ENCODE measurements around the gene RNF182. TPM values are rescaled to one million over a fixed set of nuclear protein-coding genes. Genes with fewer than 3 reads are reported as not detected.

Gene RNF182
- total RNA-seq, 1 experiment from 2014 or later, result not detected

DNA sequence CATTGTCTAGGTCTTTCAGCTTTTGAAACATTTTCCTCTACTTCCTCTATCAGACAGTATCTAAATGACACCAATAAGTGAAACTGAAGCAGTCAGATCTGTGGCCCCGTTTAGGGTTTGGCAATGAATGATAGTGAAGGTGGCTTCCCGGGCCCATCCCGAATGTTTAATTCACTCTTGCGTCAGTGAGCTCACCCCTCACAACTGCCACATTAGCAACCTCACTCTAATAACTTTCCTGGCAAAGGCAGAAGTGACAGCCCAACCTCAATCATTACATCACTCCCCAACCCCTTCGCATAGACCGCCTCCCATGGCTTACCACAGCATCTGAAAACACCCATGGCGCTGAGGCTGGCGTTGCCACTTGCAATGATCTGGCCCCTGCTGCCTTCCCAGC lies 100.4 kb downstream of the RNF182 start:
- Mint-ChIP-seq H3K27me3 (ENCODE audit: insufficient read depth, unreplicated experiment) (peaks cover 29% of the 10 kb centered on the region), H3K27ac (ENCODE audit: low read depth, unreplicated experiment) (no peak overlapping the region), H3K4me3 (ENCODE audit: unreplicated experiment) (no peak overlapping the region), H3K36me3 (ENCODE audit: insufficient read depth, unreplicated experiment) (no peaks in the 10 kb centered on the region), H3K4me1 (ENCODE audit: insufficient read depth, unreplicated experiment) (no peaks in the 10 kb centered on the region), H3K9me3 (ENCODE audit: unreplicated experiment) (no peaks in the 10 kb centered on the region)
- intact Hi-C loops (cut with micrococcal nuclease), result no loop called here
- POLR2A ChIA-PET, result interaction anchor here (0.9 kb wide), 1 partner anchor 13 kb away, joined by 3 read pairs; no protein-coding TSS in a partner anchor
- no TSS peak for BruUV-seq (replicated peaks)
- no peak for DNase-seq (ENCODE audit: unreplicated experiment)
- CTCF ChIA-PET, result interaction anchor here (0.6 to 2.1 kb wide), 5 partner anchors 10 to 117 kb away, joined by 3 to 6 read pairs (median 4); no protein-coding TSS in a partner anchor
- TF ChIP-seq, protein P1, sequence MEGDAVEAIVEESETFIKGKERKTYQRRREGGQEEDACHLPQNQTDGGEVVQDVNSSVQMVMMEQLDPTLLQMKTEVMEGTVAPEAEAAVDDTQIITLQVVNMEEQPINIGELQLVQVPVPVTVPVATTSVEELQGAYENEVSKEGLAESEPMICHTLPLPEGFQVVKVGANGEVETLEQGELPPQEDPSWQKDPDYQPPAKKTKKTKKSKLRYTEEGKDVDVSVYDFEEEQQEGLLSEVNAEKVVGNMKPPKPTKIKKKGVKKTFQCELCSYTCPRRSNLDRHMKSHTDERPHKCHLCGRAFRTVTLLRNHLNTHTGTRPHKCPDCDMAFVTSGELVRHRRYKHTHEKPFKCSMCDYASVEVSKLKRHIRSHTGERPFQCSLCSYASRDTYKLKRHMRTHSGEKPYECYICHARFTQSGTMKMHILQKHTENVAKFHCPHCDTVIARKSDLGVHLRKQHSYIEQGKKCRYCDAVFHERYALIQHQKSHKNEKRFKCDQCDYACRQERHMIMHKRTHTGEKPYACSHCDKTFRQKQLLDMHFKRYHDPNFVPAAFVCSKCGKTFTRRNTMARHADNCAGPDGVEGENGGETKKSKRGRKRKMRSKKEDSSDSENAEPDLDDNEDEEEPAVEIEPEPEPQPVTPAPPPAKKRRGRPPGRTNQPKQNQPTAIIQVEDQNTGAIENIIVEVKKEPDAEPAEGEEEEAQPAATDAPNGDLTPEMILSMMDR (IDR thresholded peaks at IDR 0.05; ENCODE audit: unreplicated experiment), result no peak

DNA sequence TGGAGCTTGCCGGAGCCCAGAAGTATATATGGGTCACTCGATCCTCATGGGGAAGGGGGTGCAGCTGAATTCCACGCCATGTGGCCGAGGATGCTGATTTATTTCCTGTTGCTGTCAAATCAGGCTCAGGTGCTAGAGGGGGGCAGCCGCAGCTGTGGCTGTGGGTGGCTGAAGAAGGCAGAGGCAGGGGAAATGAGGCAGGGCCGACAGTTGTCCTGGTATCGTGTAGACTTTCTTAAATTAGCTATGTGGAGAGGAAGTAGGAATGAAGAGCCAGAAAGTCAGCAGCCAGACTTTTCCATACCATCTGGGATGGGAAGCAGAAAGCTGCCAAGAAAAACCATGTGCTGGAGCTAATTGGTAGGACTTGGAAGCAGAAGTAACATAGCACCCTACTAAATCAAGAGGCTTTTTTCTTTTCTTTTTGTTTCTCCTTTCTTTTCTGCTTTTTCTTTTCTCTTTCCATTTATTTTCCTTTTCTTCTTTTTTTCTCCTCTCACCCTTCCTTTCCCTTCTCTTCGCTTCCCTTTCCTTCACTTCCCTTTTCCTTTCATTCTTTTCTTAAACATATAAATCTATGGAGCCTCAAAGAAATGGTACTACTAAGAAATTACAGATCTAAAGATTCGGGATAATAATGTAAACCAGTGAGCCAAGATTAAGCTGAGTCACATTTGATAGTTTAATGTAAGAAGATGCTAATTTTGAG lies 102.2 kb downstream of the RNF182 start:
- peaks cover 43% of the 10 kb centered on the region for H3K27me3 Mint-ChIP-seq (ENCODE audit: insufficient read depth, unreplicated experiment)
- no peak overlapping the region for H3K4me3 Mint-ChIP-seq (ENCODE audit: unreplicated experiment)
- DNase-seq (ENCODE audit: unreplicated experiment), result no peak
- TF ChIP-seq, protein P1 (IDR thresholded peaks at IDR 0.05; ENCODE audit: unreplicated experiment), result no peak
- POLR2A ChIA-PET, result interaction anchor here (0.8 kb wide), 1 partner anchor 20 kb away, joined by 3 read pairs; no protein-coding TSS in a partner anchor
- H3K27ac Mint-ChIP-seq (ENCODE audit: low read depth, unreplicated experiment), result no peak overlapping the region
- no peaks in the 10 kb centered on the region for H3K4me1 Mint-ChIP-seq (ENCODE audit: insufficient read depth, unreplicated experiment)
- no TSS peak for BruUV-seq (replicated peaks)
- CTCF ChIA-PET, result interaction anchor here (0.8 to 0.9 kb wide), 2 partner anchors 19 to 40 kb away, joined by 3 read pairs; no protein-coding TSS in a partner anchor
- H3K36me3 Mint-ChIP-seq (ENCODE audit: insufficient read depth, unreplicated experiment), result no peaks in the 10 kb centered on the region
- no peaks in the 10 kb centered on the region for H3K9me3 Mint-ChIP-seq (ENCODE audit: unreplicated experiment)
- intact Hi-C loops (cut with micrococcal nuclease), result no loop called here

DNA sequence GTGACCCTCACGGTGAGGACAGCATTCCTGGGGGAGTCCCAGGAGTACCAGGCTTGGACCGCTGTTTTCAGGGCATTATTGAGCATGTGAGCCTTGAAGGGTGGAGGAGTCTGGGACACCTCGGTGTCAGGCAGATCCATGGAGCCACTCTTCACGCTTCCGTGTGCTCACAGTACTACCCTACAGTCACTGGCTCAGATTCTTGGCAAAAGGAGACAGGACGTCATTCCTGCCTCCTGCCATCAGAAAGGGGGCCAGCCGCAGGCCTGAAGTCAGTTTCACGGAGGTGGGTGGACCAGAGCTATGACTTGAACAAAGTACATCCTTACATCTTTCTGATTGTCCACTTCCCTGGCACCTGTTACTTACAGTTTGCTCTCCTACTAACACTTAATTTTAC lies 103.9 kb downstream of the RNF182 start:
- no peak overlapping the region for H3K4me3 Mint-ChIP-seq (ENCODE audit: unreplicated experiment)
- no peaks in the 10 kb centered on the region for H3K9me3 Mint-ChIP-seq (ENCODE audit: unreplicated experiment)
- H3K4me1 Mint-ChIP-seq (ENCODE audit: insufficient read depth, unreplicated experiment), result no peaks in the 10 kb centered on the region
- CTCF ChIA-PET, result interaction anchor here (0.6 to 1.9 kb wide), 3 partner anchors 38 to 122 kb away, joined by 3 to 5 read pairs (median 4); no protein-coding TSS in a partner anchor
- BruUV-seq (replicated peaks), result no TSS peak
- DNase-seq (ENCODE audit: unreplicated experiment), result no peak
- no peak overlapping the region for H3K27ac Mint-ChIP-seq (ENCODE audit: low read depth, unreplicated experiment)
- POLR2A ChIA-PET, result no interaction called here
- TF ChIP-seq, protein P1 (IDR thresholded peaks at IDR 0.05; ENCODE audit: unreplicated experiment), result no peak
- intact Hi-C loops (cut with micrococcal nuclease), result no loop called here
- no peaks in the 10 kb centered on the region for H3K36me3 Mint-ChIP-seq (ENCODE audit: insufficient read depth, unreplicated experiment)
- peaks cover 43% of the 10 kb centered on the region for H3K27me3 Mint-ChIP-seq (ENCODE audit: insufficient read depth, unreplicated experiment)

- Mint-ChIP-seq H3K9me3 (ENCODE audit: unreplicated experiment) (no peaks in the 10 kb centered on the region), H3K4me3 (ENCODE audit: unreplicated experiment) (no peak overlapping the region), H3K27me3 (ENCODE audit: insufficient read depth, unreplicated experiment) (peaks cover 43% of the 10 kb centered on the region), H3K27ac (ENCODE audit: low read depth, unreplicated experiment) (no peak overlapping the region), H3K36me3 (ENCODE audit: insufficient read depth, unreplicated experiment) (no peaks in the 10 kb centered on the region), H3K4me1 (ENCODE audit: insufficient read depth, unreplicated experiment) (no peaks in the 10 kb centered on the region)
- BruUV-seq (replicated peaks), result no TSS peak
- POLR2A ChIA-PET, result interaction anchor here (0.6 kb wide), 1 partner anchor 102 kb away, joined by 4 read pairs; no protein-coding TSS in a partner anchor
- DNase-seq (ENCODE audit: unreplicated experiment), result no peak
- TF ChIP-seq, protein P1 (IDR thresholded peaks at IDR 0.05; ENCODE audit: unreplicated experiment), result no peak
- intact Hi-C loops (cut with micrococcal nuclease), result no loop called here
- CTCF ChIA-PET, result interaction anchor here (0.5 to 1.9 kb wide), 5 partner anchors 10 to 121 kb away, joined by 3 to 6 read pairs (median 4); no protein-coding TSS in a partner anchor
Measured at GRCh38 chr6:14029605-14030004, 104.9 kb downstream of the RNF182 start.

Other genes starting within 250 kb of the RNF182 start
- gene RANBP9, start 213.1 kb upstream of the RNF182 start, total RNA-seq (2022), result 42.0 and 48.0 TPM in 2 replicates
- gene MCUR1, start 110.4 kb upstream of the RNF182 start, total RNA-seq (2022), result 26.8 and 30.4 TPM in 2 replicates
- 1.7 and 2.6 TPM in 2 replicates for gene CD83, start 192.8 kb downstream of the RNF182 start, total RNA-seq (2022)